GM19035 (cell line): ENCODE data around the gene THUMPD3.

ENCODE experiments used
- ATAC-seq: cut with Tn5 transposase; IDR thresholded peaks from one replicate; pipeline ENCODE4 v1.9.1; 2021; ENCODE audit not compliant: unreplicated experiment

Gene THUMPD3

GRCh38 chr3:9415485-9416138 lies 52.8 kb downstream of the THUMPD3 start:
- no peak for ATAC-seq

DNA sequence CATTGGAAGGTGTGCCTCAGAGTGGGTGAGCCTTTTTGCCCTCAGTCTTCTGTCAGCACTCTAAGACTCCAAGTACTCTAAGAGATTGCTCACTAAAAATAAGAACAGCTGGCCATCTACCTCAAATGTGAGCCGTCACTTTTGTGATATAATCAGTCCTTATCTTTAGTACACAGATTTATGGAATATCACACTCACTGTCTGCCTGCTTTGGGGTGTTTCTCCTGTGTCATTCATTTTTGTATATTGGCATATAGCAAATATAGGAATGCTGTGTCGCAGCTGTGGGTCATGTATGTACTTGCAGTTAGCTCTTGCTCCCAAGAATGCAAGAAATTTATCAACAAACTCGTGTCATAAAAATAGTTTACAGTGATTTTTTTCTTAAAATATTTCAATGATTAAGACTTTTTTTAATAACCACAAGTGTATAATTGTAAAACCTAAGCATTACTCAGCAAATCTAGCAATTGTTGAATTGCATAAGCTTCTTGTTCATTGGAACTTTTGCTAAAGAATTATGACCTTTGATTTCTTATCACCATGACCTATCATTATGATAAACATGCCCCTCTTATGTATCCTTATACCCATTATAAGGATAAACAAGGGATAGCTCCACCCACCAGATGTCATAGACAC lies 53.4 kb downstream of the THUMPD3 start:
- no peak for ATAC-seq

- ATAC-seq = no peak
Measured at GRCh38 chr3:9420850-9421549, 58.1 kb downstream of the THUMPD3 start.

DNA sequence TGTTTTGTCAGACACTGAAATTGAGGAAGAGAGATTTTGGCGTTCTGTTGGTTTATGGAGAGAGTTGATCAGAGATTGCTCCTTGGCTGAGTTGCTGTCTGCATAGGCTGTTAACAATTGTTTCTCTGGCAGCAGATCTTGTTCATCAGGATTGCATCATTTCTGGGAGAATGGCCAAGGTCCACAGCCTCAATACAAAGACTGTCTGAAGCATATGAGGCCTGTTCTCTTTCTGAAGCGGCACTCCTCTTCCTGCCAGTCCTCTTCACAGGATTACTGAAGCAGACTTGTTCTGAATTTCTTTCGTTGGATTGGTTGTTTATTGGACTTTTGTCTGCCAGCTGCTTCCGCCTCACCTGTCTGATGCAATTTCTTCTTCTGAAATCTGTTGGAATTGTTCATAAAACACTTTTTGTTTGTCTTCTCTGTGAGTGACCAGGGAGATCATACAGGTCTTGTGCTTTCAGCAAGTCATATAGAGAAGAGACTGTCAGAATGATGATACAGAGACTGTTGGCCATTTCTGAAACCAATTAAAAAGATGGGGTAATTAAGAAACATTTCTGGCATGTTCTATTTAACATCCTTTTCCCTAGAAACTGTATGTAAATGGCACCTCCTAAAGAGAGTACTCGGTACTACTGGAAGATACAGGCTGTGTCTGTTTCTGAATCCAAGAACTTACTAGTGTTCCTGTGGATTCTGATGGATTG lies 60.0 kb downstream of the THUMPD3 start:
- ATAC-seq = no peak

DNA sequence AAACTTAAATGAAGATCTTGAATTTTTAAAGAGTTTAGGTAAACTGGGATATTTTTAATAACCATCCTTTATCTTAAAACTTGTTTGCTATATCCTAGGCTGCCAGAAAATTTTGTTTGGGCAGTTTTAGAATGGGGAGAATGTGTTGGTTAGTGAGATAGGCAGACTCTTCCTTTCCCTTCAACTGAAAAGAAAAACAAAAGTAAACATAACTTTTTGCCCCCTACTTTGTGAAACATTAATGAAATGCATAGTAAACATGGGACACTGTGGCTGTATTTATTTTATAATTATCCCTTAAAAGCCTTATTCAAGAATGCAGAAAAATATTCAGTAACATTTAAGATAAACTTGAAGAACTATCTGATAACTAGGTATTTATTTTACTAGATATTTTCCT lies 65.6 kb downstream of the THUMPD3 start:
- ATAC-seq = no peak

GRCh38 chr3:9430733-9431132 lies 67.9 kb downstream of the THUMPD3 start:
- ATAC-seq = no peak

GRCh38 chr3:9433627-9434521 lies 71.0 kb downstream of the THUMPD3 start:
- ATAC-seq = no peak

GRCh38 chr3:9435316-9435715 lies 72.5 kb downstream of the THUMPD3 start:
- no peak for ATAC-seq
